HCT116 (cell line): ENCODE data around the gene S100PBP. TPM values are rescaled to one million over a fixed set of nuclear protein-coding genes. Genes with fewer than 3 reads are reported as not detected.
A peak's percentile ranks its signal among the peaks of the same experiment; 100 is the strongest.
"Not testable (repeated sequence)": the region's sequence is repeated elsewhere in the genome, so short reads cannot be mapped to it uniquely, and the experiment has no call there.

Source experiments
- ATAC-seq: fragments of 200-7000 bp; cut with Tn5 transposase; 2 replicates; pipeline ENCODE4 v1.9.1; 2020; ENCODE audit warnings: mild to moderate bottlenecking, moderate library complexity
- BruUV-seq: library from RNA; stranded (reverse); fragments of 400-500 nt; replicated peaks from 2 replicates; lab custom pipeline; 2021; lab: Mats Ljungman, UMichigan
- CTCF ChIA-PET: fragments of 300-600 bp; sonication (Branson Sonifier 250); formaldehyde crosslinking; loops from one replicate; lab custom pipeline; 2021; ENCODE audit warnings: antibody characterized with exemption; lab: Charles Lee
- POLR2A ChIA-PET: fragments of 300-600, 350-600 bp; sonication (Branson Sonifier 250); formaldehyde crosslinking; loops from one replicate; lab custom pipeline; 2021; ENCODE audit warnings: antibody characterized with exemption; lab: Charles Lee
- RAD21 ChIA-PET, 2 experiments: fragments of 300-600 bp; sonication (Branson Sonifier 250); formaldehyde crosslinking; loops; one replicate each; lab custom pipeline; 2023; ENCODE audit warnings: low total read pairs in 2 of 2; ENCODE audit not compliant: uncharacterized antibody in 2 of 2, unreplicated experiment in 2 of 2, low non-redundant PET in 1 of 2; lab: Charles Lee
- DNase-seq: peaks from one replicate; pipeline ENCODE4 v3.0.0-alpha.2; 2010; ENCODE audit warnings: low read depth, low spot score
- H2AFZ ChIP-seq: fragments of 200-600 bp; shearing (Covaris generic), sonication (generic); 2 replicates; pipeline ENCODE4 v1.6.1; 2017; ENCODE audit warnings: low read depth, mixed run types, mixed read lengths, antibody characterized with exemption, low read length; ENCODE audit not compliant: poor library complexity, severe bottlenecking
- H3K27ac ChIP-seq: 2 replicates; pipeline ENCODE4 v1.5.1; 2012; ENCODE audit warnings: low read depth, low read length
- H3K27me3 ChIP-seq: fragments of 200-600 bp; sonication (generic); 2 replicates; pipeline ENCODE4 v1.6.1; 2016; ENCODE audit warnings: mixed run types, low read length, mixed read lengths; ENCODE audit not compliant: insufficient read depth
- H3K36me3 ChIP-seq, 2 experiments: fragments of 200-500 bp in 1 of 2; fragments of 200-600 bp in 1 of 2; sonication (Bioruptor generic) in 1 of 2; sonication (generic) in 1 of 2; 2 replicates each; pipeline versions ENCODE4 v1.5.1 to v1.6.1; 2014 to 2016; ENCODE audit warnings: low read length in 2 of 2, inconsistent platforms in 1 of 2, mixed read lengths in 1 of 2, mixed run types in 1 of 2; ENCODE audit not compliant: insufficient read depth in 2 of 2, control insufficient read depth in 1 of 2
- H3K4me1 ChIP-seq, 2 experiments: fragments of 200-600 bp in 1 of 2; sonication (generic) in 1 of 2; 2 replicates each; pipeline versions ENCODE4 v1.5.1 to v1.6.1; 2012 to 2017; ENCODE audit warnings: low read length in 2 of 2, inconsistent platforms in 1 of 2, mild to moderate bottlenecking in 1 of 2, mixed read lengths in 1 of 2, mixed run types in 1 of 2, moderate library complexity in 1 of 2; ENCODE audit not compliant: insufficient read depth in 2 of 2, control insufficient read depth in 1 of 2
- H3K4me2 ChIP-seq: fragments of 200-600 bp; sonication (generic); 2 replicates; pipeline ENCODE4 v1.6.1; 2017; ENCODE audit warnings: mixed run types, low read length, mixed read lengths
- H3K4me3 ChIP-seq, 2 experiments: fragments of 200-600 bp in 1 of 2; sonication (generic) in 1 of 2; replicated peaks in 1 of 2; 2 replicates each; pipeline ENCODE4 v1.5.1; 2011 to 2016; ENCODE audit warnings: low read length in 2 of 2, control low read depth in 1 of 2, low read depth in 1 of 2, mild to moderate bottlenecking in 1 of 2, mixed read lengths in 1 of 2, mixed run types in 1 of 2
- H3K79me2 ChIP-seq: fragments of 200-600 bp; sonication (generic); 2 replicates; pipeline ENCODE4 v1.6.1; 2017; ENCODE audit warnings: mild to moderate bottlenecking, mixed run types, low read length, moderate library complexity, mixed read lengths; ENCODE audit not compliant: insufficient read depth
- H3K9ac ChIP-seq: fragments of 200-600 bp; sonication (generic); 2 replicates; pipeline ENCODE4 v1.6.1; 2016; ENCODE audit warnings: low read length, mixed read lengths
- H3K9me2 ChIP-seq: fragments of 200-600 bp; sonication (generic), shearing (Covaris generic); 2 replicates; pipeline ENCODE4 v1.6.1; 2017; ENCODE audit warnings: mixed run types, mild to moderate bottlenecking, moderate library complexity; ENCODE audit not compliant: insufficient read depth
- H3K9me3 ChIP-seq, 2 experiments: fragments of 200-500 bp in 1 of 2; fragments of 200-600 bp in 1 of 2; sonication (Bioruptor generic) in 1 of 2; sonication (generic) in 1 of 2; 2 replicates each; pipeline ENCODE4 v1.6.1; 2014 to 2017; ENCODE audit warnings: low read length in 2 of 2, mixed read lengths in 2 of 2, inconsistent platforms in 1 of 2, low read depth in 1 of 2, mild to moderate bottlenecking in 1 of 2, mixed run types in 1 of 2, moderate library complexity in 1 of 2; ENCODE audit not compliant: control insufficient read depth in 1 of 2, insufficient read depth in 1 of 2
- H4K20me1 ChIP-seq: fragments of 200-600 bp; sonication (generic), shearing (Covaris generic); 2 replicates; pipeline ENCODE4 v1.6.1; 2017; ENCODE audit warnings: mixed run types, mild to moderate bottlenecking, moderate library complexity; ENCODE audit not compliant: insufficient read depth
- CBX3 ChIP-seq: IDR thresholded peaks from 2 replicates; pipeline ENCODE4 v1.6.1; 2012; ENCODE audit warnings: low read depth
- CEBPB ChIP-seq: IDR thresholded peaks from 2 replicates; pipeline ENCODE4 v1.6.1; 2012; ENCODE audit warnings: low read depth
- FOSL1 ChIP-seq: IDR thresholded peaks from 2 replicates; pipeline ENCODE4 v1.6.1; 2012; ENCODE audit warnings: low read depth
- JUND ChIP-seq: IDR thresholded peaks from 2 replicates; pipeline ENCODE4 v1.6.1; 2012
- POLR2AphosphoS5 ChIP-seq: IDR thresholded peaks from 2 replicates; pipeline ENCODE4 v1.6.1; 2011; ENCODE audit warnings: mild to moderate bottlenecking, low read depth, low read length, moderate library complexity
- RAD21 ChIP-seq: IDR thresholded peaks from 2 replicates; pipeline ENCODE4 v1.6.1; 2012; ENCODE audit warnings: low read depth, mild to moderate bottlenecking
- SP1 ChIP-seq: IDR thresholded peaks from 2 replicates; pipeline ENCODE4 v1.6.1; 2012; ENCODE audit warnings: low read depth
- SRF ChIP-seq: IDR thresholded peaks from 2 replicates; pipeline ENCODE4 v1.6.1; 2012; ENCODE audit warnings: low read depth
- ZFX ChIP-seq: fragments of 450-650 bp; IDR thresholded peaks from 2 replicates; pipeline ENCODE4 v1.6.1; 2017
- intact Hi-C: fragments of 100-400 bp; cut with micrococcal nuclease; formaldehyde crosslinking; loops from 2 replicates; pipeline ENCODE4 v1.10.0; 2022
- total RNA-seq: library from RNA; stranded (reverse); gene quantifications from one replicate; pipeline ENCODE4 v1.2.1, GENCODE V29; 2021; ENCODE audit not compliant: unreplicated experiment
- TF ChIP-seq, protein P1 (sequence below), 3 experiments: fragments of 200-600 bp in 1 of 3; sonication (generic) in 1 of 3; IDR thresholded peaks in 2 of 3; conservative IDR thresholded peaks in 1 of 3; 2 replicates each; pipeline ENCODE4 v1.5.1; 2012 to 2017; ENCODE audit warnings: low read depth in 2 of 3, low read length in 2 of 3, antibody characterized with exemption in 1 of 3, borderline replicate concordance in 1 of 3, control low read depth in 1 of 3, mild to moderate bottlenecking in 1 of 3, mixed read lengths in 1 of 3, mixed run types in 1 of 3, moderate library complexity in 1 of 3; ENCODE audit not compliant: insufficient read depth in 1 of 3
- TF ChIP-seq, protein P2 (sequence below): IDR thresholded peaks from 2 replicates; pipeline ENCODE4 v1.6.1; 2012
- TF ChIP-seq, protein P3 (sequence below): IDR thresholded peaks from 2 replicates; pipeline ENCODE4 v1.6.1; 2012

The S100PBP gene
- total RNA-seq, 1 experiment from 2014 or later, result 38.2 TPM

DNA sequence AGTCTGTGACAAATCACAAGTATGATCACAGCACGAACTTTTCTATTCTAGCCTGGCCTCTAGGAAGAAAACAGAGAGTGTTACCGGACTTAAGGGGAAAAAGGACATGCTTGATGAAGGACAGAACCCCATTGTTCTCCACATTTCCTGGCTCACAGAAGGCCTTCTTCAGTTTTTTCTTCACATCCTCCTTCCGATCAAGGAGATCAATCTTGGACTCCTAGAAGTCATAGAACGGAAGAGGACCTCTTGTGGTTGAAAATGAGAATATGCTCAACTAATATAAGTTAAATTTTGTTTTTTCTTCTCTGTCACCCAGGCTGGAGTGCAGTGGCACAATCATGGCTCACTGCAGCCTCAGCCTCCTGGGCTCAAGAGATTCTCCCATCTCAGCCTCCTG, 30.6 kb upstream of the S100PBP start:
- ATAC-seq (peak; percentile 68), DNase-seq (no peak)
- H3K27me3 ChIP-seq, result no peaks in the 10 kb centered on the region
- H3K4me1 ChIP-seq, result peaks cover 4 to 21% of the 10 kb centered on the region in 2 experiments
- peaks cover 23% of the 10 kb centered on the region; the same call in 1 of the 2 replicates for H3K79me2 ChIP-seq
- peaks cover 40 to 47% of the 10 kb centered on the region in 2 experiments for H3K36me3 ChIP-seq
- H3K9me2 ChIP-seq, result no peaks in the 10 kb centered on the region
- H2AFZ ChIP-seq, result no peak overlapping the region
- ChIA-PET RAD21 (no interaction called here), CTCF (no interaction called here), POLR2A (no interaction called here)
- no peaks in the 10 kb centered on the region for H3K9me3 ChIP-seq
- no TSS peak for BruUV-seq
- no peak overlapping the region for H3K4me2 ChIP-seq
- intact Hi-C loops, result no loop called here
- TF ChIP-seq, protein P1, sequence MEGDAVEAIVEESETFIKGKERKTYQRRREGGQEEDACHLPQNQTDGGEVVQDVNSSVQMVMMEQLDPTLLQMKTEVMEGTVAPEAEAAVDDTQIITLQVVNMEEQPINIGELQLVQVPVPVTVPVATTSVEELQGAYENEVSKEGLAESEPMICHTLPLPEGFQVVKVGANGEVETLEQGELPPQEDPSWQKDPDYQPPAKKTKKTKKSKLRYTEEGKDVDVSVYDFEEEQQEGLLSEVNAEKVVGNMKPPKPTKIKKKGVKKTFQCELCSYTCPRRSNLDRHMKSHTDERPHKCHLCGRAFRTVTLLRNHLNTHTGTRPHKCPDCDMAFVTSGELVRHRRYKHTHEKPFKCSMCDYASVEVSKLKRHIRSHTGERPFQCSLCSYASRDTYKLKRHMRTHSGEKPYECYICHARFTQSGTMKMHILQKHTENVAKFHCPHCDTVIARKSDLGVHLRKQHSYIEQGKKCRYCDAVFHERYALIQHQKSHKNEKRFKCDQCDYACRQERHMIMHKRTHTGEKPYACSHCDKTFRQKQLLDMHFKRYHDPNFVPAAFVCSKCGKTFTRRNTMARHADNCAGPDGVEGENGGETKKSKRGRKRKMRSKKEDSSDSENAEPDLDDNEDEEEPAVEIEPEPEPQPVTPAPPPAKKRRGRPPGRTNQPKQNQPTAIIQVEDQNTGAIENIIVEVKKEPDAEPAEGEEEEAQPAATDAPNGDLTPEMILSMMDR (IDR thresholded peaks at IDR 0.05 in 2 of 3, conservative IDR thresholded peaks at IDR 0.05 in 1 of 3; ENCODE audit: borderline replicate concordance in 1 of 3, insufficient read depth in 1 of 3, low read depth in 2 of 3, low read length in 2 of 3), result peak; percentile 18 to 50 (median 36); a peak in 3 of 6 replicates
- TF ChIP-seq ZFX, result no peak
- peak; percentile 41; the same call in 1 of the 2 replicates for TF ChIP-seq RAD21
- TF ChIP-seq POLR2AphosphoS5, result no peak
- H3K9ac ChIP-seq, result no peak overlapping the region
- H4K20me1 ChIP-seq, result no peaks in the 10 kb centered on the region; the same call in 1 of the 2 replicates
- no peak overlapping the region for H3K4me3 ChIP-seq
- no peak overlapping the region for H3K27ac ChIP-seq

DNA sequence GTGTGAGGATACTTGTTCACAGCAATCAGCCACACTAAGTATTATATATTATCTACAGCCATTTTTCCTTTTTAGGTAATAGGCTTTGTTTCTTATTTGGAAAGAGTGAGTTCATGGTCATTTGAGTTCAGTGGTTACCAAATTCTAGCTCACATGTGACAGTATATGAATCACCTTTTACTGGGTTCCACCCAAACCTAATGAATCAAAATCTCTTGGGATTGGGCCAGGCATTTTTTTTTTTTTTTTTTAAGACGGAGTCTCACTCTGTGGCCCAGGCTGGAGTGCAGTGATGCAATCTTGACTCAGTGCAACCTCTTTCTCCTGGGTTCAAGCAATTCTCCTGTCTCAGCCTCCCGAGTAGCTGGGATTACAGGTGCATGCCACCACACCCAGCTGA, 28.1 kb upstream of the S100PBP start:
- H3K9me2 ChIP-seq, H3K9ac ChIP-seq, H3K9me3 ChIP-seq, BruUV-seq, CTCF ChIA-PET, RAD21 ChIA-PET: not testable (repeated sequence)
- peaks cover 36 to 44% of the 10 kb centered on the region in 2 experiments for H3K36me3 ChIP-seq
- peak; percentile 57 for ATAC-seq
- peak; percentile 71 for DNase-seq
- H3K4me2 ChIP-seq, result peak overlapping the region; percentile 22; the same call in 1 of the 2 replicates
- H3K4me1 ChIP-seq, result peaks cover 4 to 28% of the 10 kb centered on the region in 2 experiments
- TF ChIP-seq FOSL1, result peak; percentile 82; the same call in 1 of the 2 replicates
- peak; percentile 48; the same call in 1 of the 2 replicates for TF ChIP-seq SP1
- TF ChIP-seq CBX3, result peak; percentile 15; the same call in 1 of the 2 replicates
- peak; percentile 80 for TF ChIP-seq JUND
- TF ChIP-seq, protein P2, sequence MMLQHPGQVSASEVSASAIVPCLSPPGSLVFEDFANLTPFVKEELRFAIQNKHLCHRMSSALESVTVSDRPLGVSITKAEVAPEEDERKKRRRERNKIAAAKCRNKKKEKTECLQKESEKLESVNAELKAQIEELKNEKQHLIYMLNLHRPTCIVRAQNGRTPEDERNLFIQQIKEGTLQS, result peak; percentile 72
- TF ChIP-seq CEBPB, result peak; percentile 86
- TF ChIP-seq, protein P3, sequence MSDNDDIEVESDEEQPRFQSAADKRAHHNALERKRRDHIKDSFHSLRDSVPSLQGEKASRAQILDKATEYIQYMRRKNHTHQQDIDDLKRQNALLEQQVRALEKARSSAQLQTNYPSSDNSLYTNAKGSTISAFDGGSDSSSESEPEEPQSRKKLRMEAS, result peak; percentile 52
- TF ChIP-seq SRF, result peak; percentile 89
- TF ChIP-seq, all 23 proteins: peak for 8; not testable (repeated sequence) for 15
- Histone ChIP-seq H3K79me2 (peaks cover 38% of the 10 kb centered on the region), H3K27ac (peak overlapping the region; percentile 15; the same call in 1 of the 2 replicates)
- intact Hi-C loops, H3K27me3 ChIP-seq, H2AFZ ChIP-seq, POLR2A ChIA-PET, H3K4me3 ChIP-seq, H4K20me1 ChIP-seq: not testable (repeated sequence)
